ENCODE data around the gene B3GAT3.
"Not testable (repeated sequence)": the region's sequence is repeated elsewhere in the genome, so short reads cannot be mapped to it uniquely, and the experiment has no call there.

B3GAT3 gene

GRCh38 chr11:62645671-62645945 is 23.8 kb upstream of the B3GAT3 start:
- peak in 1 of 2 donors; percentile 10 for DNase-seq (ENCODE audit: low read depth in 2 of 2)
- H3K4me3 ChIP-seq (replicated peaks in 1 of 2; ENCODE audit: low read depth in 2 of 2, low read length in 2 of 2) = peak overlapping the region; percentile 83 to 86
- no peak for TF ChIP-seq CTCF (IDR thresholded peaks at IDR 0.05; ENCODE audit: low read depth, low read length)

- no peak for TF ChIP-seq CTCF (IDR thresholded peaks at IDR 0.05; ENCODE audit: low read depth, low read length)
- DNase-seq (ENCODE audit: low read depth in 2 of 2) = no peak
Measured at GRCh38 chr11:62644220-62644619, 22.4 kb upstream of the B3GAT3 start.

GRCh38 chr11:62632492-62632891 is 10.7 kb upstream of the B3GAT3 start:
- TF ChIP-seq CTCF (IDR thresholded peaks at IDR 0.05; ENCODE audit: low read depth, low read length) = no peak
- no peak for DNase-seq (ENCODE audit: low read depth in 2 of 2)
- H3K4me3 ChIP-seq (replicated peaks in 1 of 2; ENCODE audit: low read depth in 2 of 2, low read length in 2 of 2) = no peak overlapping the region

More at GRCh38 chr11:62644220-62644619, 22.4 kb upstream of the B3GAT3 start:
- H3K4me3 ChIP-seq (replicated peaks in 1 of 2; ENCODE audit: low read depth in 2 of 2, low read length in 2 of 2) = no peak overlapping the region

GRCh38 chr11:62627713-62628112 is 5.9 kb upstream of the B3GAT3 start:
- TF ChIP-seq CTCF (IDR thresholded peaks at IDR 0.05; ENCODE audit: low read depth, low read length) = no peak
- peak in 1 of 2 donors; percentile 32 for DNase-seq (ENCODE audit: low read depth in 2 of 2)
- no peak overlapping the region for H3K4me3 ChIP-seq (replicated peaks in 1 of 2; ENCODE audit: low read depth in 2 of 2, low read length in 2 of 2)

GRCh38 chr11:62622476-62623089 is 797 bp upstream of the B3GAT3 start:
- TF ChIP-seq CTCF (IDR thresholded peaks at IDR 0.05; ENCODE audit: low read depth, low read length) = no peak
- no peak overlapping the region for H3K4me3 ChIP-seq (replicated peaks in 1 of 2; ENCODE audit: low read depth in 2 of 2, low read length in 2 of 2)
- no peak for DNase-seq (ENCODE audit: low read depth in 2 of 2)

GRCh38 chr11:62621027-62621566 is 689 bp downstream of the B3GAT3 start:
- DNase-seq (ENCODE audit: low read depth in 2 of 2) = no peak
- no peak for TF ChIP-seq CTCF (IDR thresholded peaks at IDR 0.05; ENCODE audit: low read depth, low read length)
- peak overlapping the region; percentile 62 to 79 for H3K4me3 ChIP-seq (replicated peaks in 1 of 2; ENCODE audit: low read depth in 2 of 2, low read length in 2 of 2)

GRCh38 chr11:62616957-62617356 is 4.8 kb downstream of the B3GAT3 start:
- not testable (repeated sequence) for DNase-seq (ENCODE audit: low read depth in 2 of 2); H3K4me3 ChIP-seq (replicated peaks in 1 of 2; ENCODE audit: low read depth in 2 of 2, low read length in 2 of 2)
